ENCODE measurements around the gene RAD51AP1. TPM values are rescaled to one million over a fixed set of nuclear protein-coding genes. Genes with fewer than 3 reads are reported as not detected.

The RAD51AP1 gene
- total RNA-seq, 1 donor from 2014 or later: 39.6 TPM

- intact Hi-C loops (cut with micrococcal nuclease): no loop called here
Measured at GRCh38 chr12:4540638-4541037, 1.9 kb downstream of the RAD51AP1 start.

- intact Hi-C loops (cut with micrococcal nuclease): no loop called here
Measured at GRCh38 chr12:4545195-4545594, 6.5 kb downstream of the RAD51AP1 start.

- intact Hi-C loops (cut with micrococcal nuclease): no loop called here
Measured at GRCh38 chr12:4552191-4552590, 13.5 kb downstream of the RAD51AP1 start.

GRCh38 chr12:4553943-4554342, 15.3 kb downstream of the RAD51AP1 start:
- intact Hi-C loops (cut with micrococcal nuclease): no loop called here

GRCh38 chr12:4555804-4556203, 17.1 kb downstream of the RAD51AP1 start:
- intact Hi-C loops (cut with micrococcal nuclease): no loop called here

GRCh38 chr12:4556735-4557530, 18.2 kb downstream of the RAD51AP1 start:
- intact Hi-C loops (cut with micrococcal nuclease): no loop called here

- intact Hi-C loops (cut with micrococcal nuclease): no loop called here
Measured at GRCh38 chr12:4557586-4557985, 18.9 kb downstream of the RAD51AP1 start.

- intact Hi-C loops (cut with micrococcal nuclease): no loop called here
Measured at GRCh38 chr12:4558171-4558570, 19.5 kb downstream of the RAD51AP1 start.

GRCh38 chr12:4562034-4562657, 23.5 kb downstream of the RAD51AP1 start, which contains the start of gene DYRK4:
Gene DYRK4, plus strand, starts transcription at chr12:4562208. Its CDS starts 38 bp downstream, at chr12:4562246.
- intact Hi-C loops (cut with micrococcal nuclease): no loop called here

GRCh38 chr12:4563336-4563735, 24.6 kb downstream of the RAD51AP1 start:
- intact Hi-C loops (cut with micrococcal nuclease): no loop called here

GRCh38 chr12:4564818-4565217, 26.1 kb downstream of the RAD51AP1 start:
- intact Hi-C loops (cut with micrococcal nuclease): no loop called here

GRCh38 chr12:4566474-4566873, 27.8 kb downstream of the RAD51AP1 start:
- intact Hi-C loops (cut with micrococcal nuclease): no loop called here

- intact Hi-C loops (cut with micrococcal nuclease): no loop called here
Measured at GRCh38 chr12:4567073-4567881, 28.6 kb downstream of the RAD51AP1 start.

- intact Hi-C loops (cut with micrococcal nuclease): no loop called here
Measured at GRCh38 chr12:4569261-4569660, 30.6 kb downstream of the RAD51AP1 start.

- intact Hi-C loops (cut with micrococcal nuclease): no loop called here
Measured at GRCh38 chr12:4572680-4573079, 34.0 kb downstream of the RAD51AP1 start.

- intact Hi-C loops (cut with micrococcal nuclease): loop anchor here (5.0 kb wide), 1 partner anchor 178 kb away; no protein-coding TSS in a partner anchor
Measured at GRCh38 chr12:4579305-4580102, 40.8 kb downstream of the RAD51AP1 start.

GRCh38 chr12:4580281-4580688, 41.6 kb downstream of the RAD51AP1 start:
- intact Hi-C loops (cut with micrococcal nuclease): no loop called here

GRCh38 chr12:4584281-4584680, 45.6 kb downstream of the RAD51AP1 start:
- intact Hi-C loops (cut with micrococcal nuclease): no loop called here

GRCh38 chr12:4584896-4585295, 46.2 kb downstream of the RAD51AP1 start:
- intact Hi-C loops (cut with micrococcal nuclease): no loop called here

- intact Hi-C loops (cut with micrococcal nuclease): no loop called here
Measured at GRCh38 chr12:4586500-4586899, 47.8 kb downstream of the RAD51AP1 start.

GRCh38 chr12:4587108-4587507, 48.4 kb downstream of the RAD51AP1 start:
- intact Hi-C loops (cut with micrococcal nuclease): no loop called here
